Glutamatergic neuron (in vitro differentiated cells): Measurements from ENCODE around the gene ZCCHC24. TPM values are rescaled to one million over a fixed set of nuclear protein-coding genes. Genes with fewer than 3 reads are reported as not detected.

Experiments used
- DNase-seq: peaks from one replicate; pipeline ENCODE4 v3.0.0; 2022
- H3K27ac Mint-ChIP-seq: one replicate; pipeline ENCODE4 v1.8.0; 2020; ENCODE audit warnings: mild to moderate bottlenecking, mixed read lengths, inconsistent platforms; ENCODE audit not compliant: unreplicated experiment
- H3K27me3 Mint-ChIP-seq: one replicate; pipeline ENCODE4 v1.8.0; 2020; ENCODE audit warnings: mild to moderate bottlenecking, moderate library complexity, mixed read lengths, inconsistent platforms; ENCODE audit not compliant: unreplicated experiment
- H3K36me3 Mint-ChIP-seq: one replicate; pipeline ENCODE4 v1.8.0; 2020; ENCODE audit warnings: mild to moderate bottlenecking, mixed read lengths, inconsistent platforms; ENCODE audit not compliant: unreplicated experiment
- H3K4me1 Mint-ChIP-seq: one replicate; pipeline ENCODE4 v1.8.0; 2020; ENCODE audit warnings: mild to moderate bottlenecking, low read depth, mixed read lengths, inconsistent platforms; ENCODE audit not compliant: unreplicated experiment
- H3K4me3 Mint-ChIP-seq: one replicate; pipeline ENCODE4 v1.8.0; 2020; ENCODE audit warnings: mild to moderate bottlenecking, mixed read lengths, inconsistent platforms; ENCODE audit not compliant: unreplicated experiment
- H3K9me3 Mint-ChIP-seq: one replicate; pipeline ENCODE4 v1.8.0; 2020; ENCODE audit warnings: mild to moderate bottlenecking, moderate library complexity, mixed read lengths, inconsistent platforms; ENCODE audit not compliant: unreplicated experiment
- total RNA-seq: library from RNA; stranded (reverse); fragmentation: NEBNext Ultra II Directional; extraction: Animal tissue kit (Norgen Biotek cat#: 25700); gene quantifications from one replicate; pipeline ENCODE4 v1.2.1, GENCODE V29; 2021; ENCODE audit not compliant: unreplicated experiment
- TF ChIP-seq, protein P1 (sequence below): fragments of 200-600 bp; sonication (generic); IDR thresholded peaks from one replicate; pipeline ENCODE4 v1.5.0; 2021; ENCODE audit not compliant: partially characterized antibody, unreplicated experiment

ZCCHC24 gene
- total RNA-seq, 1 donor from 2014 or later: 3.0 TPM

- DNase-seq: no peak
- TF ChIP-seq, protein P1, sequence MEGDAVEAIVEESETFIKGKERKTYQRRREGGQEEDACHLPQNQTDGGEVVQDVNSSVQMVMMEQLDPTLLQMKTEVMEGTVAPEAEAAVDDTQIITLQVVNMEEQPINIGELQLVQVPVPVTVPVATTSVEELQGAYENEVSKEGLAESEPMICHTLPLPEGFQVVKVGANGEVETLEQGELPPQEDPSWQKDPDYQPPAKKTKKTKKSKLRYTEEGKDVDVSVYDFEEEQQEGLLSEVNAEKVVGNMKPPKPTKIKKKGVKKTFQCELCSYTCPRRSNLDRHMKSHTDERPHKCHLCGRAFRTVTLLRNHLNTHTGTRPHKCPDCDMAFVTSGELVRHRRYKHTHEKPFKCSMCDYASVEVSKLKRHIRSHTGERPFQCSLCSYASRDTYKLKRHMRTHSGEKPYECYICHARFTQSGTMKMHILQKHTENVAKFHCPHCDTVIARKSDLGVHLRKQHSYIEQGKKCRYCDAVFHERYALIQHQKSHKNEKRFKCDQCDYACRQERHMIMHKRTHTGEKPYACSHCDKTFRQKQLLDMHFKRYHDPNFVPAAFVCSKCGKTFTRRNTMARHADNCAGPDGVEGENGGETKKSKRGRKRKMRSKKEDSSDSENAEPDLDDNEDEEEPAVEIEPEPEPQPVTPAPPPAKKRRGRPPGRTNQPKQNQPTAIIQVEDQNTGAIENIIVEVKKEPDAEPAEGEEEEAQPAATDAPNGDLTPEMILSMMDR: no peak
- H3K27ac Mint-ChIP-seq: no peak overlapping the region
- no peaks in the 10 kb centered on the region for H3K9me3 Mint-ChIP-seq
- H3K27me3 Mint-ChIP-seq: peaks cover 6% of the 10 kb centered on the region
- H3K36me3 Mint-ChIP-seq: peaks cover 10% of the 10 kb centered on the region
- H3K4me3 Mint-ChIP-seq: no peak overlapping the region
- H3K4me1 Mint-ChIP-seq: no peaks in the 10 kb centered on the region
Measured at GRCh38 chr10:79358811-79359210, 86.6 kb downstream of the ZCCHC24 start.

DNA sequence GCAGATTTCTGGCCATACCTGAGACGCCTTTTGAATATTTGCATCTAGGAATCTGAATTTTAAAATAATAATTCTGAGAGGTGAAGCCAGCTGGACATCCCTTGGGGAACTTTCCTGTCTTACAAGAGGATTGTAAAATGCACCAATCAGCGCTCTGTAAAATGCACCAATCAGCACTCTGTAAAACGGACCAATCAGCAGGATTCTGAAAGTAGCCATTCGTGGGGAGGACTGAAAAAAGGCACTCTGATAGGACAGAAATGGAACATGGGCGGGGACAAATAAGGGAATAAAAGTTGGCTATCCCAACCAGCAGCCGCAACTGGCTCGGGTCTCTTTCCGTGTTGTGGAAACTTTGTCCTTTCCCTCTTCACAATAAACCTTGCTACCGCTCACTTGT, 88.2 kb downstream of the ZCCHC24 start:
- Mint-ChIP-seq H3K27ac (no peak overlapping the region), H3K4me3 (no peak overlapping the region), H3K9me3 (no peaks in the 10 kb centered on the region), H3K27me3 (peaks cover 8% of the 10 kb centered on the region), H3K4me1 (no peaks in the 10 kb centered on the region), H3K36me3 (peaks cover 18% of the 10 kb centered on the region)
- TF ChIP-seq, protein P1: no peak
- DNase-seq: no peak

DNA sequence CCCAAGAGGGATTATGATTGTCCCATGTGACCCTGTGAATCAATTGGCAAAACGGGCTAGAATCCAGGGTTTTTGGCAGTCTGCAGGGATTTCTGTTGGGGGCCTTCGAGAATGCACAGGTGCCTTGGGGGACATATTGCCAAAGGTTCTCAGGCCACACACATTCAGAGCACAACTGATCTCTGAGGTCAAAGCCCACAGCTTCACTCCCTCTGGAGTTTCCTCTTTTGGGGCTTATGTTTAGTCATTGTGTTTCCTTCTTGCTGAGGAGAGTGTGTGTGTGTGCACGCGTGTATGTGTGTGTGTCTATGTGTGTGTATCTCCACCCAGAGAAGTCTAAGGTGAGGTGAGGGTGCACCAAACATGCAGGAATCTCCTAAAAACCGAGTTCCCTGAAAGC, 89.3 kb downstream of the ZCCHC24 start:
- DNase-seq: no peak
- Mint-ChIP-seq H3K27me3 (peaks cover 8% of the 10 kb centered on the region), H3K4me1 (no peaks in the 10 kb centered on the region), H3K36me3 (peaks cover 18% of the 10 kb centered on the region), H3K27ac (no peak overlapping the region), H3K9me3 (no peaks in the 10 kb centered on the region), H3K4me3 (no peak overlapping the region)
- TF ChIP-seq, protein P1: no peak

DNA sequence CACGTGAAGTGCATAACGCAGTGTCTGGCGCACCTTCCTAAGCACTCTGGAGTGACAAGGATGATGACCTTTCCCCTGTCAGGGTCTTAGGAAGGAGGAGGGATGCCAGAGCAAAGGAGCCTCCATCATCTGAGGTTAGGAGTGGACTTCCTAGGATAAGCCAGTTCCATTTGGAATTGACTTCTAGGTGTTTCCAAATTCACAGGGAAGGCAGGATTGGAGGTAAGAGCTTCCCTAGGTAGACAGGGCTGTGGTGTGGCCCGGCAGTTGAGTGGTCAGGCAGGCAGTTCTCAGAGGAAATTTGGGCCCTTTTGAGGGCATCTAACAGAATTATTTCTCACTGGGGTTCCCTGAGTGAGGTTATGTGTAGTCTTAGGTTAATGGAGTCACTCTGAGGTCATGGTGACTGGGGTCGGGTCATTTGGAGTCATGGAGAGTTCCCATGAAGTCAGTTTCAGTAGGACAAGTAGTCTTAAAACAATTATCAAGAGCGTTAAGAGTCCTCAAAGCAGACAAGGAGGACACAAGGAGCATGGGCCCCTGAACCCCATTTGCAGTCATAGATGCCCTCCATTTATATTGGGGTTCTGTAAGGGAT, 89.9 kb downstream of the ZCCHC24 start:
- Mint-ChIP-seq H3K4me1 (no peaks in the 10 kb centered on the region), H3K4me3 (no peak overlapping the region), H3K27me3 (peaks cover 8% of the 10 kb centered on the region), H3K27ac (no peak overlapping the region), H3K9me3 (no peaks in the 10 kb centered on the region), H3K36me3 (peaks cover 18% of the 10 kb centered on the region)
- no peak for DNase-seq
- TF ChIP-seq, protein P1: no peak

DNA sequence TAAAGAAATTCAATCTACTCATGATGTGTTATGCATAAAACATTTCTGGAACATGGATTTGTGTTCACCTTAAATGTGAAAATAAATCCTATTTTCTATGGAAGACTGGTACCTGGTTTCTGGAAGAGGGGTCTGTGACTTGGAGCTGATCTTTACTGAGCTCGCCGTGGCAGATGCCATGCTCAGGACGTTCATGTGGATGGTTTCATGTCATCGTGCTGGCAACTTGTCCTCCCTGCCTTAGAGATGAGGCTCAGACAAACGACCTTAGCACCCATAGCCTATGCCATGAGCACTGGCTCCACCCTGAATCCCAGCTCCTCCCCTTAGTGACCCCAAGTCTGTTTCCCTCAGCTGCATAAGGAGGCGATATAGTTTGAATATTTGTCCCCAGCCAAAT, 90.8 kb downstream of the ZCCHC24 start:
- peaks cover 18% of the 10 kb centered on the region for H3K36me3 Mint-ChIP-seq

More for the DNA sequence above, 90.8 kb downstream of the ZCCHC24 start:
- no peaks in the 10 kb centered on the region for H3K9me3 Mint-ChIP-seq
- no peak overlapping the region for H3K4me3 Mint-ChIP-seq
- no peak overlapping the region for H3K27ac Mint-ChIP-seq
- H3K4me1 Mint-ChIP-seq: no peaks in the 10 kb centered on the region
- no peak for DNase-seq
- H3K27me3 Mint-ChIP-seq: peaks cover 8% of the 10 kb centered on the region
- TF ChIP-seq, protein P1: no peak
